ENCODE results near the gene EYA2. TPM values are rescaled to one million over a fixed set of nuclear protein-coding genes. Genes with fewer than 3 reads are reported as not detected.

Gene EYA2
- total and polyA plus RNA-seq, 2 donors (not counting 3 experiments of a cell fraction or from before 2014, with no cell fraction given): not detected

GRCh38 chr20:46899621-46900020 lies 5.0 kb downstream of the EYA2 start:
- Histone ChIP-seq H2AFZ (ENCODE audit: low read depth, low read length) (no peak overlapping the region), H3K36me3 (ENCODE audit: control insufficient read depth in 2 of 2, extremely low read depth in 1 of 2, insufficient read depth in 2 of 2, low read length in 2 of 2) (no peaks in the 10 kb centered on the region), H3K9me3 (replicated peaks; ENCODE audit: control insufficient read depth, insufficient read depth, low read length) (no peaks in the 10 kb centered on the region), H3K27ac (ENCODE audit: insufficient read depth, low read depth, low read length) (no peak overlapping the region), H3K9ac (replicated peaks; ENCODE audit: extremely low read depth, insufficient read depth, low read length) (no peak overlapping the region), H3K4me3 (replicated peaks in 1 of 3; ENCODE audit: insufficient read depth in 1 of 3, low read depth in 1 of 3, low read length in 3 of 3) (no peak overlapping the region), H4K20me1 (replicated peaks; ENCODE audit: control insufficient read depth, extremely low read depth, insufficient read depth, low read length) (no peaks in the 10 kb centered on the region), H3K4me1 (ENCODE audit: control insufficient read depth, extremely low read depth, insufficient read depth, low read length) (no peaks in the 10 kb centered on the region), H3K4me2 (ENCODE audit: insufficient read depth, low read length) (no peak overlapping the region), H3K27me3 (ENCODE audit: control insufficient read depth in 2 of 2, insufficient read depth in 2 of 2, low read length in 2 of 2) (peaks cover 21 to 25% of the 10 kb centered on the region in 2 experiments), H3K9me1 (replicated peaks; ENCODE audit: control insufficient read depth, extremely low read depth, insufficient read depth, low read length) (no peaks in the 10 kb centered on the region), H3K79me2 (ENCODE audit: control insufficient read depth, insufficient read depth, low read length) (no peaks in the 10 kb centered on the region)
- no peak for TF ChIP-seq GATA2 (IDR thresholded peaks at IDR 0.05; ENCODE audit: insufficient read depth, insufficient read length, low read depth, low read length)
- no peak for TF ChIP-seq POLR2AphosphoS5 (IDR thresholded peaks at IDR 0.05; ENCODE audit: insufficient read depth, low read depth, low read length)
- no peak for TF ChIP-seq MYC (IDR thresholded peaks at IDR 0.05; ENCODE audit: low read depth, low read length)
- TF ChIP-seq, protein P1, sequence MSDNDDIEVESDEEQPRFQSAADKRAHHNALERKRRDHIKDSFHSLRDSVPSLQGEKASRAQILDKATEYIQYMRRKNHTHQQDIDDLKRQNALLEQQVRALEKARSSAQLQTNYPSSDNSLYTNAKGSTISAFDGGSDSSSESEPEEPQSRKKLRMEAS (IDR thresholded peaks at IDR 0.05; ENCODE audit: insufficient read depth, insufficient read length): no peak
- no peak for TF ChIP-seq CTCF (IDR thresholded peaks at IDR 0.05; ENCODE audit: extremely low read depth in 1 of 2, insufficient read depth in 1 of 2, low read depth in 1 of 2, low read length in 2 of 2)
- TF ChIP-seq EZH2 (IDR thresholded peaks at IDR 0.05; ENCODE audit: borderline replicate concordance, low read depth, low read length, severe bottlenecking): no peak
- no peak for TF ChIP-seq POLR2A (IDR thresholded peaks at IDR 0.05; ENCODE audit: low read depth, low read length)
- TF ChIP-seq FOS (IDR thresholded peaks at IDR 0.05; ENCODE audit: borderline replicate concordance, insufficient read depth, low read length): no peak
- TF ChIP-seq JUN (IDR thresholded peaks at IDR 0.05; ENCODE audit: borderline replicate concordance, insufficient read depth, insufficient read length, low read depth): no peak
- intact Hi-C loops (cut with micrococcal nuclease): no loop called here
- ChIA-PET POLR2A (no interaction called here), CTCF (no interaction called here)
- FAIRE-seq (no peak), DNase-seq (ENCODE audit: low read depth, low spot score) (no peak)
- dilution Hi-C loops (cut with MboI; ENCODE audit: extremely low pct_ligation_motif_present, low sequenced_read_pairs): no loop called here
- BruUV-seq (replicated peaks): no TSS peak

All from endothelial cell of umbilical vein (primary cell).